ENCODE data around the gene TOR1B. TPM values are rescaled to one million over a fixed set of nuclear protein-coding genes. Genes with fewer than 3 reads are reported as not detected.

The TOR1B gene
- total RNA-seq, 1 experiment from 2014 or later = 18.8 TPM

DNA sequence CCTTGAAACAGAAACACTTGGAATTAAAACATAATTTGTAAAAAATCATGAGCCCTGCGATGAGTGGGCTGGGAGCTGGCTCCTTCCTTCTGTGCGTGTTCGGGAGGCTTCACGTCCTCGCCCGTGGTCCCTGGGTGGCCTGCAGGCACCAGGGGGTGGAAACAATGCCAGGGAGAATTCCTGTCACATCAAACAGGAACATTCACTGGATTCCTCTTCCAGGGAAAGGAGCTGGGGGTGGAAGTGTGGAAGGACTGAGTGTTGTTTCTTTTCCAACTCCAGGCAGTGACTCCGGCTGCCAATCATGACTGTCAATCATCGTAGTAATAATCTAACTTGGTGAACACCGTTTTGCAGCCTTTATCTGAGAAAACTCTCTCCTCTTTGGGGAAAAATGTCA lies 10.7 kb downstream of the TOR1B start (continued):
- no peak for TF ChIP-seq ELF4 (CRISPR knock-in tag; IDR thresholded peaks at IDR 0.05; ENCODE audit: low read depth)

DNA sequence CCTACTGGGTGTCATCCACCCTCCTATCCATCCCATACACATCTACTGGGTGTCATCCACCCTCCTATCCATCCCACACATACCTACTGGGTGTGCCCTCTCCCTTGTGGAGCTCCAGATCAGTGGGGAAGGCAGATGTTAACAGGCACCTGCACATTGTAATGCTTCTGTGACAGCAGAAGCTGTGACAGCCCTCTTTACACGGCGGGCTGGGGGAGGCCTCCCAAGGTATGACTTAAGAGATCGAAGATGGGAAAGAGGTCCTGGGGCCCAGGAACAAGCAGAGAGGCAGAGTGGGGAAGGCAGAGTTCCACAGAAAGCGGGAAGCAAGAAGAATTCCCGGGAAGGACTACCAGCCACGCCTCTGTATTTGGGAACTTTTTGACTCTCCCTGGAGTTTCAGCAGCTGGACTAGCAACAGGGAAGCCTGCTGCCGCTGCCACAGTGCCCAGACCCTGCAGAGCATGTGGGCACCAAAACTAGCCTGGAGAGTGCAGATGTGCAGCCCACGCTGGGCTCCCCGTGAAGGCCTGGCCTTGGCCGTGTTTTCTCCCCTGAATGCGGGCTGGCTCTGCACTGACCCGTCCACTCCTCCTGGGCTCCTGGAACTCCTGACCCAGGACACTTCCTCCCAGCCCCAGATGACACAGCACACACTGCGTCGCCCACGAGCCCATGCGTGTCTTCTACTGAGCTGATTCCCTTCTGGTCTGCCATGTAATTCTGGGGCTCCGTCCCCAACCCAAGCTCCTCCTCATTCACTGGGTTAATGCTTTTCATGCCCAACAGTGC lies 11.6 kb downstream of the TOR1B start:
- peaks cover 66% of the 10 kb centered on the region for H3K36me3 Mint-ChIP-seq
- POLR2A ChIA-PET = interaction anchor here (0.6 kb wide), 1 partner anchor 12 kb away, joined by 4 read pairs; no protein-coding TSS in a partner anchor
- peak overlapping the region; percentile 74; the same call in 1 of the 2 replicates for H3K27ac Mint-ChIP-seq
- no peak for ATAC-seq
- no peaks in the 10 kb centered on the region for H3K27me3 Mint-ChIP-seq (ENCODE audit: low read depth)
- CTCF ChIA-PET = interaction anchor here (1.2 kb wide), 1 partner anchor 24 kb away, joined by 3 read pairs; no protein-coding TSS in a partner anchor
- H3K4me1 Mint-ChIP-seq = 0 out of 2 replicates have a peak, but pooled peaks cover 3% of the 10 kb centered on the region
- DNase-seq (ENCODE audit: low spot score) = no peak
- no peak overlapping the region for H3K4me3 Mint-ChIP-seq
- no peaks in the 10 kb centered on the region for H3K9me3 Mint-ChIP-seq
- TF ChIP-seq NR3C1 (CRISPR knock-in tag; conservative IDR thresholded peaks at IDR 0.05; ENCODE audit: low read depth) (no peak), SMAD3 (CRISPR knock-in tag; IDR thresholded peaks at IDR 0.05; ENCODE audit: borderline replicate concordance) (no peak), ARID4B (CRISPR knock-in tag; IDR thresholded peaks at IDR 0.05; ENCODE audit: borderline replicate concordance) (no peak), ATF2 (CRISPR knock-in tag; IDR thresholded peaks at IDR 0.05; ENCODE audit: borderline replicate concordance, low read depth) (no peak), FOXK1 (CRISPR knock-in tag; IDR thresholded peaks at IDR 0.05) (no peak), ZNF121 (CRISPR knock-in tag; IDR thresholded peaks at IDR 0.05) (no peak), CREM (CRISPR knock-in tag; IDR thresholded peaks at IDR 0.05) (no peak)
- TF ChIP-seq, protein P1, sequence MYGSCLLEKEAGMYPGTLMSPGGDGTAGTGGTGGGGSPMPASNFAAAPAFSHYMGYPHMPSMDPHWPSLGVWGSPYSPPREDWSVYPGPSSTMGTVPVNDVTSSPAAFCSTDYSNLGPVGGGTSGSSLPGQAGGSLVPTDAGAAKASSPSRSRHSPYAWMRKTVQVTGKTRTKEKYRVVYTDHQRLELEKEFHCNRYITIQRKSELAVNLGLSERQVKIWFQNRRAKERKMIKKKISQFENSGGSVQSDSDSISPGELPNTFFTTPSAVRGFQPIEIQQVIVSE (CRISPR knock-in tag; IDR thresholded peaks at IDR 0.05; ENCODE audit: borderline replicate concordance) = no peak
- TF ChIP-seq, protein P2, sequence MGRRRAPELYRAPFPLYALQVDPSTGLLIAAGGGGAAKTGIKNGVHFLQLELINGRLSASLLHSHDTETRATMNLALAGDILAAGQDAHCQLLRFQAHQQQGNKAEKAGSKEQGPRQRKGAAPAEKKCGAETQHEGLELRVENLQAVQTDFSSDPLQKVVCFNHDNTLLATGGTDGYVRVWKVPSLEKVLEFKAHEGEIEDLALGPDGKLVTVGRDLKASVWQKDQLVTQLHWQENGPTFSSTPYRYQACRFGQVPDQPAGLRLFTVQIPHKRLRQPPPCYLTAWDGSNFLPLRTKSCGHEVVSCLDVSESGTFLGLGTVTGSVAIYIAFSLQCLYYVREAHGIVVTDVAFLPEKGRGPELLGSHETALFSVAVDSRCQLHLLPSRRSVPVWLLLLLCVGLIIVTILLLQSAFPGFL (CRISPR knock-in tag; IDR thresholded peaks at IDR 0.05; ENCODE audit: borderline replicate concordance) = no peak
- TF ChIP-seq, protein P3, sequence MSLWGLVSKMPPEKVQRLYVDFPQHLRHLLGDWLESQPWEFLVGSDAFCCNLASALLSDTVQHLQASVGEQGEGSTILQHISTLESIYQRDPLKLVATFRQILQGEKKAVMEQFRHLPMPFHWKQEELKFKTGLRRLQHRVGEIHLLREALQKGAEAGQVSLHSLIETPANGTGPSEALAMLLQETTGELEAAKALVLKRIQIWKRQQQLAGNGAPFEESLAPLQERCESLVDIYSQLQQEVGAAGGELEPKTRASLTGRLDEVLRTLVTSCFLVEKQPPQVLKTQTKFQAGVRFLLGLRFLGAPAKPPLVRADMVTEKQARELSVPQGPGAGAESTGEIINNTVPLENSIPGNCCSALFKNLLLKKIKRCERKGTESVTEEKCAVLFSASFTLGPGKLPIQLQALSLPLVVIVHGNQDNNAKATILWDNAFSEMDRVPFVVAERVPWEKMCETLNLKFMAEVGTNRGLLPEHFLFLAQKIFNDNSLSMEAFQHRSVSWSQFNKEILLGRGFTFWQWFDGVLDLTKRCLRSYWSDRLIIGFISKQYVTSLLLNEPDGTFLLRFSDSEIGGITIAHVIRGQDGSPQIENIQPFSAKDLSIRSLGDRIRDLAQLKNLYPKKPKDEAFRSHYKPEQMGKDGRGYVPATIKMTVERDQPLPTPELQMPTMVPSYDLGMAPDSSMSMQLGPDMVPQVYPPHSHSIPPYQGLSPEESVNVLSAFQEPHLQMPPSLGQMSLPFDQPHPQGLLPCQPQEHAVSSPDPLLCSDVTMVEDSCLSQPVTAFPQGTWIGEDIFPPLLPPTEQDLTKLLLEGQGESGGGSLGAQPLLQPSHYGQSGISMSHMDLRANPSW (CRISPR knock-in tag; conservative IDR thresholded peaks at IDR 0.05; ENCODE audit: low read depth) = no peak
